Activated T-helper 1 cell treated with Interleukin-2 at 50 U/mL for 16 hours (primary cell): ENCODE data around the gene ZCCHC12.
"Not testable (repeated sequence)": the region's sequence is repeated elsewhere in the genome, so short reads cannot be mapped to it uniquely, and the experiment has no call there.

ENCODE experiments used
- DNase-seq: peaks from one replicate; pipeline ENCODE4 v3.0.0-alpha.2; 2020; ENCODE audit warnings: low read depth

ZCCHC12 gene

DNA sequence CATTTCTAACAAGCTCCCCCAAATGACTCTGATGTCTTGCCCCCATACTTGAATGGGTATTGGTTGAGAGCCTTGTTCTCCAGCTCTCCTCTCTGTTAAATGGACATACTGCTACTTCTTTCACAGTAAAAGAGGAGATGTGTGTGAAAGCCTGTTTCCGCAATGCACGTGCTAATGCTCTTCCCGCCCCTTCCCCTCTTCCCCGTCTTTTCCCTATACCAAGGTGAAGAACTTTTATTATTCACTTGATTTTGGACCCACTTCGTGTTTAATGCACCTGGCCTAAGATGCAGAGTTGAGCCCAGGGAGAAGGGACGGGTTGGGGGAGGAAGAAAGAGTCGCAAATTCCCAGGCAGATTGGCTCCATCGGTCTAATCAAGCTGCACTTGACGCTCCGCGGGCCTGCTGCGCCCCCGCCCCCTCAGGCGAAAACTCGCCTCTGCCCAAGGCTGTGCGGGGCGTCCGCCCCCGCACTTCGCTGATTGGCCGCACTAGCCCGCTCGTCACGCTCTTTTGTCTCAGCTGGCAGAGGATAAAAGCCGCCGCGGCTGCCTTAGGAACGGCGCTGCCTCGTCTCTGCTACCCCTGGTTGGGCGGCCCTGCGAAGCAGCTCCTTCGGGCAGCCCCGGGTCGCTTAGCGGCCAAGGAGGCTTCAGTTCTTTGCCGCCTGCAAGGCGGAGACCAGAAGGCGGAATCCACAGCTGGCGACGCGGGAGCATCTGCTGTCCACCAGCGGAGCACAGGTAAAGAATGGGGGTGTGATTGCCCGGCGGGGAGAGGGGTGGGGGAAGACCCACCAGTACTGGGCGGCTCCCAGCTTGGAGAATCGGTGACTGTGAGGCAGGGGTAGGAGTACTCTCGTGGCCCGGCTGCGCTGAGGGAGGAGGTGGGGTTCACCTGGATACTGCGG lies at the start of gene ZCCHC12:
Gene ZCCHC12, plus strand, starts transcription at position 562 of the 910 bp plus-strand sequence. CDS start 1,421 bp downstream, outside the sequence.
- DNase-seq, result peak; percentile 15

DNA sequence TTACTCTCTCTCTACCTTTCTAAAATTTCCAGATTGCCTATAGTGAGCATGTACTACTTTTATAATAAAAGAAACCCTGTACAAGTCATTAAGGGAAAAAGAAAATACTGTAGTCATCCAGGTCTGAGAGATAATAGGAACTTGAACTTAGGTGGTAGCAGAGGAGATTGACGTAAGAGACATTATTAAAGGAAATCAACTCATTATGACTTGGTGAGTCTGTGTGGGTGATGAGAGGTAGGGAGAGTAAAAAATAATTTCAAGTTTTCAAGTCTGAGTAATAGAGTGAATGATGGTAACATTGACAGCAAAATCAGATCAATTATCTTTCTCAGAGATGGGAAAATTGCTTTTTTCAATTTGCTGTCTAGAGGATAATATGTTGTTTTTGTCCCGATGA lies 44.0 kb upstream of the ZCCHC12 start:
- no peak for DNase-seq

DNA sequence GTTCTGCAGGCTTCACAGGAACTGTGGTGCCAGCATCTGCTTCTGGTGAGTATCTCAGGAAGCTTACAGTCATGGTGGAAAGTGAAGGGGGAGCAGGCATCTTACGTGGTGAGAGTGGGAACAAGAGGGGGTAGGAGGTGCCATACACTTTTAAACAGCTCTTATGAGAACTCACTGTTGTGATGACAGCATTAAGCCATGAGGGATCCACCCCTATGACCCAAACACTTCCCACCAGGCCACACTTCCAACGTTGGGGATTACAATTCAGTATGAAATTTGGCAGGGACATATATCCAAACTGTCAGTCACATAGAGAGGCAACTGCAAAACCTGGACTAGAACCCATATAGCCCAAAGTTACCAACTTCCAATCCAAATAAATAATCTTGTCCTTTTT lies 43.1 kb upstream of the ZCCHC12 start:
- no peak for DNase-seq

- no peak for DNase-seq
Measured at GRCh38 chrX:118780911-118781310, 42.7 kb upstream of the ZCCHC12 start.

DNA sequence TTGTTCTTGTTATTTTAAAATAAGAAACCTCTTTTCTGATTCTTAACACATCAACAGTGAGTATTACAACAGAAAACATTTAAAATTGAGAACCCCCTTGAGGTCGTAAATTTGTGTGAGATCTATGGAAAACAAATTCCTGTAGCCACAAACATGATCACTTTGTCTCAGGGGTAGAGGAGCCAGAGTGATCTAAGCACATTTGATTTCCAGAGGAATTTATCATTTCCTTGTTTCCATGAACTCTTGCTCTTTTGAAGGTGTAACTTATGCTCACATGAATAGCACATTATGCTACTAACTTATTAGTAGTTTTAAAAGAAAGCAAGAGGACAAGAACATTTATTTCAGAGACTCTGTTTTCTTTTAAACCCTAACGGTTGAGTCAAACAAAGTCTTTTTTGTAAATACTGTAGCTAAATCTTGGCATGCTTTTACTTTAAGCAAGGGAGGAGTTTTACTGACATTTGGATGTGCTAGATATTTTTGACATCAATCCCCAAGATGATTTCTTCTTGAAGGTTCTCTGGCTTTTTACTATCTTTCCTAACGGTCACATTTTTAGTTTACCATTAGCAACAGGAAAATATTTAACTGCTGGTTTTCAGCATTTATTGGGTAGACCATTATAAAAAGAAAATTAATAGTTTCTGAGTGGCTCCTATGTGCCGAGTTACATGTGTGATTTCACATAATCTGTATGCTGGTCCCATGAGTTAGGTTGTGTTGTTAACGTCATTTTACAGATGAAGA lies 27.9 kb upstream of the ZCCHC12 start:
- no peak for DNase-seq

GRCh38 chrX:118802857-118803256 lies 20.8 kb upstream of the ZCCHC12 start:
- DNase-seq, result no peak

GRCh38 chrX:118807151-118808017 lies 16.2 kb upstream of the ZCCHC12 start:
- no peak for DNase-seq

- not testable (repeated sequence) for DNase-seq
Measured at GRCh38 chrX:118817257-118817656, 6.4 kb upstream of the ZCCHC12 start.

DNA sequence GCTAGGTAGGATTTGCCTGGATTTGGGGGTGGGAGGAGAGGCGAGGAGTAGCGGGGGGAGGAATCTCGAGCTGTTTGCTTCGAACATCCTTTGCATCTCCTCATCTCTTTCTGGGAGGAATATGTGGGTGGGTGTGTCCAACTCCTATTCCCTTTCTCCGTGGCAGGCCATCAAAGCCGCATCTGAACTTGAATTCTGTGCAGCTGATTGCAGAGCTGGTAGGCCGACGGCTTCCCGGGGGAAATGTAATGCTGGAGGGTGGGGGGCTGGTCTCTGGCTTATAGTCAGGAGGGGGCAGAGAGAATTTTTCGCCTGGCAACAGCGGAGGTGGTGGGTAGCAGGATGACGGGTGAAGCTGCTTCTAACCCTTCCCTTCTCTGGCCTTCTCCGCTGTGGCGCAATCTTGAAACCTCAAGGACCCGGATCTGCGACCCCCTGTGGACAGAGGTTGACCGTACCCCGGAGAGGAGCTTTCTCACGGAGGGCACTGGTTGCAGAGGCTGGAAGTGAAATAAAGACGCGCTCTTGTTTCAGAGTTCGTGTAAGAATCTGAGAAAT lies 628 bp downstream of the ZCCHC12 start:
- DNase-seq, result no peak

- no peak for DNase-seq
Measured at GRCh38 chrX:118825227-118825626, 1.6 kb downstream of the ZCCHC12 start.

DNA sequence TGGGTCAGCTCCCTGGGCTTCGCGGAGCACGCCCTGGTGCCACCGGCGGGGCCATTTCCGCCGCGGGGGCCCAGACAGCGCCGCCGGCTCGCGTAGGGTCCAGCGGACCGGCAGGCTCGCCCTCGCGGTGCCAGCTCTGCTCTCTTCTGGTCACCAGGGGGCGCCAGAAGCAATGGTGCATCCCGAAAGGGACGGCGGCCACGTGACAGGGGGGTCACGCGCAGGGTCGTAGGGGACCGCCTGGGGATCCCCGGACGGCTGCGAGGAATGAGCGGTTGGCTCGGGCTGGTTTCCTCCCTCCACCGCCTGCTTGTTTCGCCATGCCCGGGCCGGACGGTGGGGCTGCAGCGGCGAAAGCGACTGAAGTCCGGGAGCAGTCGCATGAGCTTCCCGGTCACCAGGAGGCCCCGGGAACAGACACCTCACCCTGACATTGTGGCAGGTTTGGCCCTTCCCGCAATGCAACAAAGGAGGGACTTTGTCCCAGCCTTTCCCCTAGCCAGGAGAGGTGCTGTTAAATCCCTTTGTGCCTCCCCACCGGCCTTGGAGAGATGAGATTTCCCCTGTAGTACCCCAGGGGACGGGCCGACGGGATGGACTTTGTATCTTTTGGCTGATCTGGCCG lies 15.8 kb downstream of the ZCCHC12 start:
- peak; percentile 17 for DNase-seq

GRCh38 chrX:118847676-118848075 lies 24.1 kb downstream of the ZCCHC12 start:
- no peak for DNase-seq

- DNase-seq, result no peak
Measured at GRCh38 chrX:118853596-118853995, 30.0 kb downstream of the ZCCHC12 start.

DNA sequence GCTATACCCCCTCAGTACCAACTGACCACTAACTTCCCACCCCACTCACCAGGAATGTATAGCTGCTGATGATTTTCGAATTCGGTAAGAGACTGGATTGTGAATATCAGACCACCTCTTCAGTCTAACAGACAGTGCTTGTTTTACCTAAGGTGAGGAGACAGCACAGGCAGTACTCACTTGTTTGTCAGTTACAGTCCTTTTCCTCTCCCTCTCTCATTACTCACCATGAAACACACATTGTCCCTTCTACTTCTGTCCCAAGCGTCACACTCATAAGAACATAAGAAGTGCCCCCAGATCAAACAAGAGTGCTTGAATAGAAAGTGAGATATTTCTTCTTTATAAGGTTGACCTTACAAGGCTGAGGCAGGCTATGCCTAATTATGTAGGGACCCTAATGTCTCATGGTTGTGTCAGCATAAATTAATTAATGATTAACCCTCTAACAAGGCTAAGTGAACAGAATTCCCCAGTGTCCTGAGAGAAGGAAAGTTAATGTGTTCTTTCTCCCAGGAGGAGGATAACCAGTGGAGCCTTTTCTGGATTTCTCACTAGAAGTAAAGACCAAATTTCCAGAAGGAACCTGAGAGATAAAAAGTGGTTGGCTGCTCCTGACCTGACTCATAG lies 32.2 kb downstream of the ZCCHC12 start:
- no peak for DNase-seq

- DNase-seq, result no peak
Measured at GRCh38 chrX:118857006-118857405, 33.4 kb downstream of the ZCCHC12 start.

- DNase-seq, result no peak
Measured at GRCh38 chrX:118861338-118861737, 37.7 kb downstream of the ZCCHC12 start.

DNA sequence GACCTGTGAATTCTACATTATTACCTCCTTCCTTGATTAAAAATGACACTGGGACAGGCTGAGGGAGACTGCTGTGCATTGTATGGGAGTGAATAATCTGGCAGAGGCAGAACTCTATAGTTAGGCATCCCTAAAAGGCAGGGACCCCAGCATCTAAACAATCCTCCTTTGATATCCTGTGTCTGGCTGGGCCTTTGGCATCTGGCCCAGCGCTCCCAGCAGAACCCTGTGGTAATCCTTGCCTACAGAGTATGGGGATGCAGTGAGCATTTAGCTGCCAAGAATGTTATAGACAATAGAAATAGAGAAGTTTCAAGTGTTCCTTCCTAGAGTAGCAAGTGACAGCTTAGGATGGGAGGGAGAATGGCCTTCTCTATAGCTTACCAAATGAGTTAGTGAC lies 38.5 kb downstream of the ZCCHC12 start:
- DNase-seq, result no peak

GRCh38 chrX:118862979-118863378 lies 39.4 kb downstream of the ZCCHC12 start:
- no peak for DNase-seq

- no peak for DNase-seq
Measured at GRCh38 chrX:118864063-118864635, 40.5 kb downstream of the ZCCHC12 start.

GRCh38 chrX:118865231-118865630 lies 41.6 kb downstream of the ZCCHC12 start:
- no peak for DNase-seq

- no peak for DNase-seq
Measured at GRCh38 chrX:118867251-118867650, 43.6 kb downstream of the ZCCHC12 start.
